GM21723 (cell line): ENCODE results near the gene DLEU7.

Experiments used
- ATAC-seq: cut with Tn5 transposase; IDR thresholded peaks from one replicate; pipeline ENCODE4 v1.9.1; 2021; ENCODE audit warnings: mild to moderate bottlenecking, moderate library complexity; ENCODE audit not compliant: unreplicated experiment

DLEU7 gene

GRCh38 chr13:50797091-50797490 is 46.4 kb downstream of the DLEU7 start:
- ATAC-seq, result no peak

GRCh38 chr13:50796463-50796862 is 47.0 kb downstream of the DLEU7 start:
- no peak for ATAC-seq

GRCh38 chr13:50794226-50794625 is 49.3 kb downstream of the DLEU7 start:
- ATAC-seq, result no peak

- ATAC-seq, result no peak
These were observed 50.5 kb downstream of the DLEU7 start for GRCh38 chr13:50793026-50793425.

GRCh38 chr13:50788551-50789210 is 54.8 kb downstream of the DLEU7 start:
- no peak for ATAC-seq

GRCh38 chr13:50787316-50788195 is 55.9 kb downstream of the DLEU7 start:
- ATAC-seq, result no peak

GRCh38 chr13:50783717-50784290 is 59.7 kb downstream of the DLEU7 start:
- ATAC-seq, result no peak

- no peak for ATAC-seq
These were observed 60.4 kb downstream of the DLEU7 start for GRCh38 chr13:50783066-50783465.

GRCh38 chr13:50780201-50781015 is 63.1 kb downstream of the DLEU7 start:
- no peak for ATAC-seq

GRCh38 chr13:50779443-50780200 is 63.9 kb downstream of the DLEU7 start:
- ATAC-seq, result no peak
